ENCODE measurements around the gene GPR156. TPM values are rescaled to one million over a fixed set of nuclear protein-coding genes. Genes with fewer than 3 reads are reported as not detected.

GPR156 gene
- total and polyA plus RNA-seq, 9 of the 15 experiments (the other 6 are each of a cell fraction or from before 2014, with no cell fraction given): 0.07 to 0.14 (median 0.12) TPM; not detected in 5

DNA sequence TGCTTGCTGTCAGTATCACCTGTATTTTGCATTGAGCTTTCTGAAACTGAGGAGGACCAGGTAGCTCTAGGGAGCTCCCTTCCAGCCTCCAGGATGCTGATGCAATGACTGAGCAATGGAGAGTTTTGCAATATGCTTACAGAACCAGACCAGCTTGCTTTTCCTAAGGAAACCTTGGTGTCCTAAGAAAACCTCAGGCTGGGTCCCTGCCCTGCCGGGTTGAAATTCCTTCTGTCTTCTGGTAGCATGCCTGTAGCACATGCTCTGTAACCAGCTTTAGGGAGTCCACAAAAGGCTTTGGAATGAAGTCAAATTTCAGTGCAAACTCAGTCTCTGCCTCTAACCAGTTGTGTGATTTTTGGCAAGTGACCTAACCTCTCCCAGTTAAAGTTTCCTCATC, 125.0 kb downstream of the GPR156 start (continued):
- TF ChIP-seq ZSCAN32 (CRISPR knock-in tag; IDR thresholded peaks at IDR 0.05): peak; percentile 81; the same call in 1 of the 2 replicates
- no peak for TF ChIP-seq TEAD4 (IDR thresholded peaks at IDR 0.05; ENCODE audit: low read length)
- TF ChIP-seq TEAD4 (CRISPR knock-in tag; IDR thresholded peaks at IDR 0.05; ENCODE audit: borderline replicate concordance): no peak
- TF ChIP-seq, protein P1, sequence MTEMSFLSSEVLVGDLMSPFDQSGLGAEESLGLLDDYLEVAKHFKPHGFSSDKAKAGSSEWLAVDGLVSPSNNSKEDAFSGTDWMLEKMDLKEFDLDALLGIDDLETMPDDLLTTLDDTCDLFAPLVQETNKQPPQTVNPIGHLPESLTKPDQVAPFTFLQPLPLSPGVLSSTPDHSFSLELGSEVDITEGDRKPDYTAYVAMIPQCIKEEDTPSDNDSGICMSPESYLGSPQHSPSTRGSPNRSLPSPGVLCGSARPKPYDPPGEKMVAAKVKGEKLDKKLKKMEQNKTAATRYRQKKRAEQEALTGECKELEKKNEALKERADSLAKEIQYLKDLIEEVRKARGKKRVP (CRISPR knock-in tag; IDR thresholded peaks at IDR 0.05): peak; percentile 95
- no peak for TF ChIP-seq FOXM1 (IDR thresholded peaks at IDR 0.05; ENCODE audit: low read depth)
- no peak for TF ChIP-seq FOXM1 (CRISPR knock-in tag; IDR thresholded peaks at IDR 0.05; ENCODE audit: low read depth)
- no peak for TF ChIP-seq LCOR (CRISPR knock-in tag; IDR thresholded peaks at IDR 0.05)
- TF ChIP-seq KDM5B (IDR thresholded peaks at IDR 0.05; ENCODE audit: insufficient replicate concordance, low read depth, low read length): no peak
- 0 out of 2 replicates have a peak, but pooled peaks have one; percentile 25 for TF ChIP-seq ZBTB9 (CRISPR knock-in tag; IDR thresholded peaks at IDR 0.05)
- TF ChIP-seq JUND (IDR thresholded peaks at IDR 0.05; ENCODE audit: borderline replicate concordance, low read depth, low read length): peak; percentile 53
- no peak for TF ChIP-seq JUND (tag; IDR thresholded peaks at IDR 0.05; ENCODE audit: borderline replicate concordance, low read depth, low read length)
- TF ChIP-seq CHCHD3 (CRISPR knock-in tag; IDR thresholded peaks at IDR 0.05): no peak
- TF ChIP-seq, protein P2, sequence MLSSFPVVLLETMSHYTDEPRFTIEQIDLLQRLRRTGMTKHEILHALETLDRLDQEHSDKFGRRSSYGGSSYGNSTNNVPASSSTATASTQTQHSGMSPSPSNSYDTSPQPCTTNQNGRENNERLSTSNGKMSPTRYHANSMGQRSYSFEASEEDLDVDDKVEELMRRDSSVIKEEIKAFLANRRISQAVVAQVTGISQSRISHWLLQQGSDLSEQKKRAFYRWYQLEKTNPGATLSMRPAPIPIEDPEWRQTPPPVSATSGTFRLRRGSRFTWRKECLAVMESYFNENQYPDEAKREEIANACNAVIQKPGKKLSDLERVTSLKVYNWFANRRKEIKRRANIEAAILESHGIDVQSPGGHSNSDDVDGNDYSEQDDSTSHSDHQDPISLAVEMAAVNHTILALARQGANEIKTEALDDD (IDR thresholded peaks at IDR 0.05): peak; percentile 28; the same call in 1 of the 2 replicates
- TF ChIP-seq NR1H2 (CRISPR knock-in tag; IDR thresholded peaks at IDR 0.05): no peak
- TF ChIP-seq STAT6 (CRISPR knock-in tag; IDR thresholded peaks at IDR 0.05): no peak
- no peak for TF ChIP-seq NR2F6 (CRISPR knock-in tag; IDR thresholded peaks at IDR 0.05)
- TF ChIP-seq TAF9B (IDR thresholded peaks at IDR 0.05; ENCODE audit: partially characterized antibody): no peak

Measured in K562 (cell line).